ENCODE results near the gene NIPA2.

The NIPA2 gene

DNA sequence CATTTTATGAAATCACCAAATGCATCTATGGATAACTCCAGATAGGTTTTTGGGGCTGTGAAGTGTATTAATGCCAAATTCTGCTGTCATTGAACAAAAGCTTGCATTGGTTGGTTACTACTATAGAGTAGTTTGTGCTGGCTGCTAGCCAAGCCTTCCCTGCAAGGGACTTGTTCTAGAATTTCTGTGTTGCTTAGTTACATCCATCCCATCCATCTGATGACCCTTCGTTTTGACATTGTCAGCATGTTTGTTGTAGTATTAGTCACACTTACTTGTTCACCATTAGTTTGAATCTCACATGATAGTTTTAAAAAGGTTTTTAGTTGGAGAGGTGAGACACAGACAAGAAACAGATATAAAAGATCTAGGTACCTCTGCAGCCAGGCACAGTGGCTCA, 7.0 kb upstream of the NIPA2 start:
- Histone ChIP-seq H3K9me3 (ENCODE audit: control extremely low read depth in 1 of 5, control insufficient read depth in 4 of 5, insufficient read depth in 2 of 5, low read depth in 1 of 5, low read length in 4 of 5) (peaks cover 0 to 2% (median 0%) of the 10 kb centered on the region in 5 experiments), H3K27me3 (replicated peaks in 2 of 5; ENCODE audit: control insufficient read depth in 4 of 5, insufficient read depth in 5 of 5, low read length in 4 of 5) (no peaks in the 10 kb centered on the region), H3K4me1 (ENCODE audit: control extremely low read depth in 1 of 4, control insufficient read depth in 4 of 4, insufficient read depth in 4 of 4, low read length in 3 of 4) (peaks cover 0 to 8% (median 4%) of the 10 kb centered on the region in 4 experiments), H3K27ac (ENCODE audit: insufficient read depth in 1 of 2, low read depth in 1 of 2, low read length in 2 of 2, poor library complexity in 1 of 2, severe bottlenecking in 2 of 2) (no peak overlapping the region), H3K4me3 (ENCODE audit: control insufficient read depth in 1 of 7, extremely low read depth in 1 of 7, insufficient read depth in 4 of 7, low read depth in 2 of 7, low read length in 6 of 7) (no peak overlapping the region), H3K36me3 (ENCODE audit: control insufficient read depth in 4 of 4, insufficient read depth in 4 of 4, low read length in 3 of 4) (peaks cover 0 to 24% (median 5%) of the 10 kb centered on the region in 4 experiments)
- ChIA-PET POLR2A (no interaction called here), CTCF (no interaction called here)
- no CpG with 5 or more reads among the region's 1 CpG for WGBS (ENCODE audit: insufficient coverage)
- DNase-seq, result no peak

DNA sequence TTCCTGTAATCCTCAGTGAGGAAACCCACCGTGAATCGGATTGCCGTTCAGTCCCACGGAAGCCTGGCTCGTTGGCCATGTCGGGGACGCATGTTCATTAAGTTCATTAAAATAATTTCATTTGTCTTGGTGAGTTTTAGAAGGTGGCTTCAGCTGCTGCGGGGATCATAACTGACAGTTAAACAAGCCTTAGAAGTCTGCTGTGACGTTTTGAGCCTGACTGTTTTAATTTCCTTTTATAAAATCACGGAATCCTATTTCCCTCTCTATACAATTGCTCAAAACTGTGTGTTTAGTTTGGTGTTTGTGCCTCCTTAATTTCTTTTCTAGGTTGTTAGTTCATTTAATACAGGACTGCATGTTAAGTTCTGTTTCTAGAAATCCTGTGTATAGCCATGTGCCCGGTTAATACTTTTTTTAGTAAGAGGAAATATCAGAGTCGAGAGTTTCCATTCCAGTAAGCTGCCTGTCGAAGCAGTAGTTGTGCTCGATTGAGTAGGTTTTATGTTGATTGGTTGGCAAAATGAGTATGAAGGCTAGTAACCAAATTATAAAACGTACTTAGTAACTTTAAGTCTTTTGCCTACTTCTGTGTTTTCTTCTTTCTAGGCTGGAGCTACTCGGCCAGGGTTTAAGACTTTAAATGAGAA, 705 bp downstream of the NIPA2 start:
- Histone ChIP-seq H3K27me3 (replicated peaks in 2 of 5; ENCODE audit: control insufficient read depth in 4 of 5, insufficient read depth in 5 of 5, low read length in 4 of 5) (no peaks in the 10 kb centered on the region), H3K4me1 (ENCODE audit: control extremely low read depth in 1 of 4, control insufficient read depth in 4 of 4, insufficient read depth in 4 of 4, low read length in 3 of 4) (peaks cover 8 to 26% (median 18%) of the 10 kb centered on the region in 4 experiments), H3K4me3 (ENCODE audit: control insufficient read depth in 1 of 7, extremely low read depth in 1 of 7, insufficient read depth in 4 of 7, low read depth in 2 of 7, low read length in 6 of 7) (peak overlapping the region; percentile 91 to 100 (median 99)), H3K27ac (ENCODE audit: insufficient read depth in 1 of 2, low read depth in 1 of 2, low read length in 2 of 2, poor library complexity in 1 of 2, severe bottlenecking in 2 of 2) (peak overlapping the region; percentile 88 to 95), H3K36me3 (ENCODE audit: control insufficient read depth in 4 of 4, insufficient read depth in 4 of 4, low read length in 3 of 4) (peaks cover 0 to 24% (median 6%) of the 10 kb centered on the region in 4 experiments), H3K9me3 (ENCODE audit: control extremely low read depth in 1 of 5, control insufficient read depth in 4 of 5, insufficient read depth in 2 of 5, low read depth in 1 of 5, low read length in 4 of 5) (no peaks in the 10 kb centered on the region)
- peak in 2 of 3 donors; percentile 14 to 22 for DNase-seq
- WGBS (ENCODE audit: insufficient coverage), result 0% methylated on average over 8 of the region's 16 CpGs
- ChIA-PET POLR2A (interaction anchor here (0.7 kb wide), 1 partner anchor 57 kb away, joined by 3 read pairs; no protein-coding TSS in a partner anchor), CTCF (no interaction called here)

GRCh38 chr15:22844421-22845288, 6.2 kb downstream of the NIPA2 start:
- DNase-seq, result no peak
- Histone ChIP-seq H3K36me3 (ENCODE audit: control insufficient read depth in 4 of 4, insufficient read depth in 4 of 4, low read length in 3 of 4) (peaks cover 0 to 56% (median 30%) of the 10 kb centered on the region in 4 experiments), H3K4me1 (ENCODE audit: control extremely low read depth in 1 of 4, control insufficient read depth in 4 of 4, insufficient read depth in 4 of 4, low read length in 3 of 4) (peaks cover 1 to 9% (median 7%) of the 10 kb centered on the region in 4 experiments), H3K9me3 (ENCODE audit: control extremely low read depth in 1 of 5, control insufficient read depth in 4 of 5, insufficient read depth in 2 of 5, low read depth in 1 of 5, low read length in 4 of 5) (no peaks in the 10 kb centered on the region), H3K27ac (ENCODE audit: insufficient read depth in 1 of 2, low read depth in 1 of 2, low read length in 2 of 2, poor library complexity in 1 of 2, severe bottlenecking in 2 of 2) (peak overlapping the region in 1 of 2 experiments; percentile 3), H3K4me3 (ENCODE audit: control insufficient read depth in 1 of 7, extremely low read depth in 1 of 7, insufficient read depth in 4 of 7, low read depth in 2 of 7, low read length in 6 of 7) (no peak overlapping the region), H3K27me3 (replicated peaks in 2 of 5; ENCODE audit: control insufficient read depth in 4 of 5, insufficient read depth in 5 of 5, low read length in 4 of 5) (no peaks in the 10 kb centered on the region)
- ChIA-PET POLR2A (no interaction called here), CTCF (no interaction called here)
- 89% methylated on average over 12 of the region's 19 CpGs for WGBS (ENCODE audit: insufficient coverage)

DNA sequence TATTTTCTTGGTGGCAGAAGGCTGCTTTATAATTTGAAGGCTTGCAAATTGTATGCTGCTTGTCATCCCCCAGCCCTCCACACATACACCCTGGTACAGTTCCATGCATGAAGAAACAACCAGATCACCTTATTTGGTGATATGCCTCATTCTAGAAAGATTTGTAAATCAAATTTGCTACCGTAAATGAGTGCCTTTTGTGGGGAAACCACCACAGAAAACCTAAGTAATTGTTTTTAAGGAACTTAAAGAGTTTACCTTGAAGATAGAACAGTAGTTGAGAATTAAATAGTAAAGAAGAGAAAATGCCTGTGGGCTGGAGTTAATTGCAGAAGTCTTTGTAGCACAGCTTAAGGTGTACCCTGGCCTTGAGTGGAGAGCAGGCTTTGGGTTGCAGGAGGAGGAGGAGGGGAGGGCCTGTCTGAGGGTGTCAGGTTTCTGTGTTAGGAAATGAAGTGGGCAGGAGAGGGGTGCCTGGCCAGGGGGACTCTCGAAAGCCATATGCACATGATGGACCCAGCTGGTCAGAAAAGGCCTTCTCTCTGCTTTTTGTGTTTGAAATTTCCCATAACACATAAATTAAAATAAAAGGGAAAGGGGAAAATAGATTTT, 6.9 kb downstream of the NIPA2 start:
- Histone ChIP-seq H3K4me3 (ENCODE audit: control insufficient read depth in 1 of 7, extremely low read depth in 1 of 7, insufficient read depth in 4 of 7, low read depth in 2 of 7, low read length in 6 of 7) (no peak overlapping the region), H3K27me3 (replicated peaks in 2 of 5; ENCODE audit: control insufficient read depth in 4 of 5, insufficient read depth in 5 of 5, low read length in 4 of 5) (no peaks in the 10 kb centered on the region), H3K36me3 (ENCODE audit: control insufficient read depth in 4 of 4, insufficient read depth in 4 of 4, low read length in 3 of 4) (peaks cover 4 to 60% (median 34%) of the 10 kb centered on the region in 4 experiments), H3K27ac (ENCODE audit: insufficient read depth in 1 of 2, low read depth in 1 of 2, low read length in 2 of 2, poor library complexity in 1 of 2, severe bottlenecking in 2 of 2) (peak overlapping the region in 1 of 2 experiments; percentile 10), H3K4me1 (ENCODE audit: control extremely low read depth in 1 of 4, control insufficient read depth in 4 of 4, insufficient read depth in 4 of 4, low read length in 3 of 4) (peaks cover 0 to 5% (median 1%) of the 10 kb centered on the region in 4 experiments), H3K9me3 (ENCODE audit: control extremely low read depth in 1 of 5, control insufficient read depth in 4 of 5, insufficient read depth in 2 of 5, low read depth in 1 of 5, low read length in 4 of 5) (no peaks in the 10 kb centered on the region)
- DNase-seq, result no peak
- CTCF ChIA-PET, result no interaction called here
- POLR2A ChIA-PET, result no interaction called here
- WGBS (ENCODE audit: insufficient coverage), result 78% methylated on average over 1 of the region's 2 CpGs

- Histone ChIP-seq H3K9me3 (ENCODE audit: control extremely low read depth in 1 of 5, control insufficient read depth in 4 of 5, insufficient read depth in 2 of 5, low read depth in 1 of 5, low read length in 4 of 5) (no peaks in the 10 kb centered on the region), H3K27me3 (replicated peaks in 2 of 5; ENCODE audit: control insufficient read depth in 4 of 5, insufficient read depth in 5 of 5, low read length in 4 of 5) (no peaks in the 10 kb centered on the region), H3K27ac (ENCODE audit: insufficient read depth in 1 of 2, low read depth in 1 of 2, low read length in 2 of 2, poor library complexity in 1 of 2, severe bottlenecking in 2 of 2) (no peak overlapping the region), H3K4me3 (ENCODE audit: control insufficient read depth in 1 of 7, extremely low read depth in 1 of 7, insufficient read depth in 4 of 7, low read depth in 2 of 7, low read length in 6 of 7) (no peak overlapping the region), H3K4me1 (ENCODE audit: control extremely low read depth in 1 of 4, control insufficient read depth in 4 of 4, insufficient read depth in 4 of 4, low read length in 3 of 4) (peaks cover 0 to under 1% (median 0%) of the 10 kb centered on the region in 4 experiments), H3K36me3 (ENCODE audit: control insufficient read depth in 4 of 4, insufficient read depth in 4 of 4, low read length in 3 of 4) (peaks cover 10 to 59% (median 38%) of the 10 kb centered on the region in 4 experiments)
- WGBS (ENCODE audit: insufficient coverage), result 95% methylated on average over 6 of the region's 6 CpGs
- ChIA-PET POLR2A (no interaction called here), CTCF (no interaction called here)
- DNase-seq, result no peak
Measured at GRCh38 chr15:22846073-22846472, 7.6 kb downstream of the NIPA2 start.

DNA sequence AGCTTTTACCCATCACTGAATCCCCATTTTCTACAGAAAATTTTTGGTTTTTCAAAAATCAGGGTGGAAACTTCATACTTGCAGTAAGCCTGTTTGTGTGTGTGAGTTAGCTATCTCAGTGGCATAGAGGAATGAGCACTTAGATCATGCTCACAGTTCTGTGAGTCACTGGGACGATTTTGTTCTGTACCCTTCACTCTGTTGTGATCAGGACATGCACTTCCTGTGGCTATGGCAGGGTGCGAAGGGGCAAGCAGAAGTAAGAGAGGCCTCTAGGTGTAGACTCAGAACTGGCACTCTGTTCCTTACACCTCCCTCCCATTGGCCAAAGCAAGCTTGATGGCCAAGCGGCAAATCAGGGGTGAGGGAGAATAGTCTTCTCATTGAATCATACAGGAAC, 11.6 kb downstream of the NIPA2 start:
- DNase-seq, result no peak
- 93% methylated on average over 2 of the region's 3 CpGs for WGBS (ENCODE audit: insufficient coverage)
- Histone ChIP-seq H3K36me3 (ENCODE audit: control insufficient read depth in 4 of 4, insufficient read depth in 4 of 4, low read length in 3 of 4) (peaks cover 20 to 72% (median 42%) of the 10 kb centered on the region in 4 experiments), H3K27me3 (replicated peaks in 2 of 5; ENCODE audit: control insufficient read depth in 4 of 5, insufficient read depth in 5 of 5, low read length in 4 of 5) (no peaks in the 10 kb centered on the region), H3K4me1 (ENCODE audit: control extremely low read depth in 1 of 4, control insufficient read depth in 4 of 4, insufficient read depth in 4 of 4, low read length in 3 of 4) (no peaks in the 10 kb centered on the region), H3K9me3 (ENCODE audit: control extremely low read depth in 1 of 5, control insufficient read depth in 4 of 5, insufficient read depth in 2 of 5, low read depth in 1 of 5, low read length in 4 of 5) (no peaks in the 10 kb centered on the region), H3K4me3 (ENCODE audit: control insufficient read depth in 1 of 7, extremely low read depth in 1 of 7, insufficient read depth in 4 of 7, low read depth in 2 of 7, low read length in 6 of 7) (no peak overlapping the region), H3K27ac (ENCODE audit: insufficient read depth in 1 of 2, low read depth in 1 of 2, low read length in 2 of 2, poor library complexity in 1 of 2, severe bottlenecking in 2 of 2) (no peak overlapping the region)
- ChIA-PET POLR2A (interaction anchor here (0.6 kb wide), 1 partner anchor 19 kb away, joined by 4 read pairs; no protein-coding TSS in a partner anchor), CTCF (no interaction called here)

All from common myeloid progenitor, CD34-positive (primary cell).